Measurements from ENCODE around the gene KCNK4. TPM values are rescaled to one million over a fixed set of nuclear protein-coding genes. Genes with fewer than 3 reads are reported as not detected.
A peak's percentile ranks its signal among the peaks of the same experiment; 100 is the strongest.

Gene KCNK4
- 0.19 TPM in 1 of 2 replicates, not detected in the other for total RNA-seq (ENCODE audit: low replicate concordance)

GRCh38 chr11:64291262-64291751 lies at the start of gene KCNK4:
KCNK4 (plus strand) TSS chr11:64291302; CDS start chr11:64293019, 1,717 bp downstream.
- H3K9me3 Mint-ChIP-seq = peaks cover 2% of the 10 kb centered on the region
- DNase-seq (ENCODE audit: low spot score) = peak; percentile 42
- peak within 1 kb of the TSS; percentile 44 for H3K4me3 ChIP-seq
- peaks cover 31% of the 10 kb centered on the region for H4K20me1 ChIP-seq (ENCODE audit: low read depth)
- no peaks in the 10 kb centered on the region for H3K9me3 ChIP-seq (ENCODE audit: low read depth)
- H3K27ac Mint-ChIP-seq = no peak within 1 kb of the TSS
- peak within 1 kb of the TSS; percentile 80 for H3K4me3 Mint-ChIP-seq
- H3K4me1 ChIP-seq = peaks cover 10% of the 10 kb centered on the region
- no peak within 1 kb of the TSS for H3K27ac ChIP-seq
- peak within 1 kb of the TSS; percentile 85 for H3K4me2 ChIP-seq
- peaks cover 4% of the 10 kb centered on the region for H3K36me3 Mint-ChIP-seq
- TF ChIP-seq EZH2phosphoT487 (IDR thresholded peaks at IDR 0.05) (peak; percentile 92), CTCF (IDR thresholded peaks at IDR 0.05) (no peak), EZH2 (IDR thresholded peaks at IDR 0.05) (peak; percentile 90)
- no peaks in the 10 kb centered on the region for H3K79me2 ChIP-seq (ENCODE audit: low read depth)
- no peaks in the 10 kb centered on the region for H3K36me3 ChIP-seq
- no peak within 1 kb of the TSS for H2AFZ ChIP-seq (replicated peaks)
- H3K4me1 Mint-ChIP-seq = peaks cover 15% of the 10 kb centered on the region
- H3K27me3 ChIP-seq = peaks cover 79% of the 10 kb centered on the region
- H3K27me3 Mint-ChIP-seq (ENCODE audit: insufficient read depth, low read depth) = peaks cover 61% of the 10 kb centered on the region
- no peak within 1 kb of the TSS for H3K9ac ChIP-seq
- no peaks in the 10 kb centered on the region for H3F3A ChIP-seq (ENCODE audit: low read depth)

GRCh38 chr11:64241491-64242374 lies 49.4 kb upstream of the KCNK4 start:
- peak overlapping the region; percentile 2 for H2AFZ ChIP-seq (replicated peaks)
- H3K36me3 ChIP-seq = no peaks in the 10 kb centered on the region

GRCh38 chr11:64243236-64243854 lies 47.8 kb upstream of the KCNK4 start:
- H3K9me3 ChIP-seq (ENCODE audit: low read depth) = no peaks in the 10 kb centered on the region
- Mint-ChIP-seq H3K4me1 (peaks cover 33% of the 10 kb centered on the region), H3K27me3 (ENCODE audit: insufficient read depth, low read depth) (peaks cover 8% of the 10 kb centered on the region), H3K27ac (no peak overlapping the region), H3K36me3 (peaks cover 2% of the 10 kb centered on the region), H3K9me3 (no peaks in the 10 kb centered on the region), H3K4me3 (peak overlapping the region; percentile 89)
- no peak overlapping the region for H3K4me3 ChIP-seq
- no peak overlapping the region for H2AFZ ChIP-seq (replicated peaks)
- no peak overlapping the region for H3K4me2 ChIP-seq
- peaks cover 25% of the 10 kb centered on the region for H3K79me2 ChIP-seq (ENCODE audit: low read depth)
- H4K20me1 ChIP-seq (ENCODE audit: low read depth) = peaks cover 22% of the 10 kb centered on the region
- no peaks in the 10 kb centered on the region for H3K36me3 ChIP-seq
- H3F3A ChIP-seq (ENCODE audit: low read depth) = peaks cover 34% of the 10 kb centered on the region
- H3K27ac ChIP-seq = no peak overlapping the region
- H3K4me1 ChIP-seq = peaks cover 16% of the 10 kb centered on the region
- no peak overlapping the region for H3K9ac ChIP-seq
- H3K27me3 ChIP-seq = peaks cover 6% of the 10 kb centered on the region
- no peak for TF ChIP-seq EZH2phosphoT487 (IDR thresholded peaks at IDR 0.05)
- no peak for TF ChIP-seq EZH2 (IDR thresholded peaks at IDR 0.05)
- no peak for TF ChIP-seq CTCF (IDR thresholded peaks at IDR 0.05)
- DNase-seq (ENCODE audit: low spot score) = no peak

More at GRCh38 chr11:64241491-64242374, 49.4 kb upstream of the KCNK4 start:
- peaks cover 7% of the 10 kb centered on the region for H3K4me1 ChIP-seq
- H3K4me3 ChIP-seq = peak overlapping the region; percentile 84
- peaks cover 23% of the 10 kb centered on the region for H3K4me1 Mint-ChIP-seq
- TF ChIP-seq EZH2phosphoT487 (IDR thresholded peaks at IDR 0.05) = no peak
- peak; percentile 3 for TF ChIP-seq CTCF (IDR thresholded peaks at IDR 0.05)
- no peaks in the 10 kb centered on the region for H3K27me3 ChIP-seq
- H3K9me3 Mint-ChIP-seq = no peaks in the 10 kb centered on the region
- H3K9ac ChIP-seq = peak overlapping the region; percentile 46
- DNase-seq (ENCODE audit: low spot score) = peak; percentile 69
- H3K4me3 Mint-ChIP-seq = peak overlapping the region; percentile 89
- H3K9me3 ChIP-seq (ENCODE audit: low read depth) = no peaks in the 10 kb centered on the region
- peaks cover 7% of the 10 kb centered on the region for H3K27me3 Mint-ChIP-seq (ENCODE audit: insufficient read depth, low read depth)
- peak overlapping the region; percentile 81 for H3K4me2 ChIP-seq
- H3K36me3 Mint-ChIP-seq = peaks cover 2% of the 10 kb centered on the region
- peaks cover 25% of the 10 kb centered on the region for H3K79me2 ChIP-seq (ENCODE audit: low read depth)
- peaks cover 22% of the 10 kb centered on the region for H4K20me1 ChIP-seq (ENCODE audit: low read depth)
- no peak overlapping the region for H3K27ac ChIP-seq
- H3K27ac Mint-ChIP-seq = peak overlapping the region; percentile 69
- peaks cover 21% of the 10 kb centered on the region for H3F3A ChIP-seq (ENCODE audit: low read depth)

All from neural progenitor cell (in vitro differentiated cells).